Measurements from ENCODE around the gene MANEA. TPM values are rescaled to one million over a fixed set of nuclear protein-coding genes. Genes with fewer than 3 reads are reported as not detected.

Gene MANEA
- total RNA-seq, 1 experiment from 2014 or later = 20.1 TPM

DNA sequence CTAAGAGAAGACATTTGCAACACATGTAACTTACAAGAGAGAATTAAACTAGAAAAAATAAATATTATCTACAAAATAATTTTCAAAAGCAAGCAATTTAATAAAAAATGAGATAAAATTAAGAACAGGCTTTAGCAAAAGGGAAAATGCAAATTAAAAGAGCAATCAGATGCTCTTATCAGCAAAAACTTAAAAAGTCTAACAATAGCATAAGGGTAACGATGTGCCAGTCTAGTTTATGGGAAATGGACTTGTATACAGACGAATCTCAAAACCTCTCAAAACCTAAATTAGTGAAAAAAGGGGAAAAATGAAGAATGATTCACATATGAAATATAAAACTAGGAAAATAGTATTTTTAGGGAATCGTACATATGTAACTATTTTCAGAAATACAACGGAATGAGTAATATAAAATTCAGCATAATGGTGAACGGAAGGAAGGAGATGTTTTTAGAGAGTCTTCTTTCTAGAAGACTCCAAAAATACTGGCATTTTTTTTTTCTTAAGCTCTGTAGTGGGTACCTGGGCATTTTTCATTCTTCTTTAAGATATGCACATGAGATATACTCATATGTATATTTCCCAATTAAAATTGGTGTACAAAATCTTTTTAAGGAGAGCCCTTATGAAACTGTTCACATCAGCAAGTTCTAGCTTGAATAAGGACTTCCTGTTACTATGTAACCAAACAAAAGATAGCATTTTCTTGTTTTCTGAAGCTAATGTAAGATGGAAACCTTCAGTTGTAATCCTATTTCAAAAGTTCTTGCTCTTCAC, 927 bp upstream of the MANEA start:
- ChIA-PET POLR2A (interaction anchor here (0.6 kb wide), 1 partner anchor 333 kb away, joined by 3 read pairs; no protein-coding TSS in a partner anchor), CTCF (no interaction called here)
- Histone ChIP-seq H3K27me3 (ENCODE audit: control insufficient read depth, insufficient read depth, low read length) (no peaks in the 10 kb centered on the region), H3K27ac (ENCODE audit: low read length) (peak overlapping the region; percentile 99), H3K4me3 (ENCODE audit: low read depth in 2 of 2, low read length in 2 of 2) (peak overlapping the region; percentile 95 to 96), H3K36me3 (ENCODE audit: control insufficient read depth, insufficient read depth, low read length) (no peaks in the 10 kb centered on the region; the same call in 1 of the 2 replicates), H3K4me1 (ENCODE audit: control insufficient read depth, insufficient read depth, low read length) (peaks cover 16% of the 10 kb centered on the region), H3K9me3 (ENCODE audit: control insufficient read depth, insufficient read depth, low read depth, low read length) (no peaks in the 10 kb centered on the region)
- no peak for ATAC-seq
- DNase-seq (ENCODE audit: low read depth, low spot score) = no peak
- no peak for TF ChIP-seq TCF7L2 (IDR thresholded peaks at IDR 0.05; ENCODE audit: low read depth, low read length)
- TF ChIP-seq, protein P1, sequence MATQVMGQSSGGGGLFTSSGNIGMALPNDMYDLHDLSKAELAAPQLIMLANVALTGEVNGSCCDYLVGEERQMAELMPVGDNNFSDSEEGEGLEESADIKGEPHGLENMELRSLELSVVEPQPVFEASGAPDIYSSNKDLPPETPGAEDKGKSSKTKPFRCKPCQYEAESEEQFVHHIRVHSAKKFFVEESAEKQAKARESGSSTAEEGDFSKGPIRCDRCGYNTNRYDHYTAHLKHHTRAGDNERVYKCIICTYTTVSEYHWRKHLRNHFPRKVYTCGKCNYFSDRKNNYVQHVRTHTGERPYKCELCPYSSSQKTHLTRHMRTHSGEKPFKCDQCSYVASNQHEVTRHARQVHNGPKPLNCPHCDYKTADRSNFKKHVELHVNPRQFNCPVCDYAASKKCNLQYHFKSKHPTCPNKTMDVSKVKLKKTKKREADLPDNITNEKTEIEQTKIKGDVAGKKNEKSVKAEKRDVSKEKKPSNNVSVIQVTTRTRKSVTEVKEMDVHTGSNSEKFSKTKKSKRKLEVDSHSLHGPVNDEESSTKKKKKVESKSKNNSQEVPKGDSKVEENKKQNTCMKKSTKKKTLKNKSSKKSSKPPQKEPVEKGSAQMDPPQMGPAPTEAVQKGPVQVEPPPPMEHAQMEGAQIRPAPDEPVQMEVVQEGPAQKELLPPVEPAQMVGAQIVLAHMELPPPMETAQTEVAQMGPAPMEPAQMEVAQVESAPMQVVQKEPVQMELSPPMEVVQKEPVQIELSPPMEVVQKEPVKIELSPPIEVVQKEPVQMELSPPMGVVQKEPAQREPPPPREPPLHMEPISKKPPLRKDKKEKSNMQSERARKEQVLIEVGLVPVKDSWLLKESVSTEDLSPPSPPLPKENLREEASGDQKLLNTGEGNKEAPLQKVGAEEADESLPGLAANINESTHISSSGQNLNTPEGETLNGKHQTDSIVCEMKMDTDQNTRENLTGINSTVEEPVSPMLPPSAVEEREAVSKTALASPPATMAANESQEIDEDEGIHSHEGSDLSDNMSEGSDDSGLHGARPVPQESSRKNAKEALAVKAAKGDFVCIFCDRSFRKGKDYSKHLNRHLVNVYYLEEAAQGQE (IDR thresholded peaks at IDR 0.05; ENCODE audit: insufficient read depth in 1 of 2, low read depth in 2 of 2, low read length in 1 of 2) = no peak
- TF ChIP-seq POLR2AphosphoS5 (IDR thresholded peaks at IDR 0.05; ENCODE audit: low read depth, low read length) = no peak
- TF ChIP-seq SIN3A (IDR thresholded peaks at IDR 0.05; ENCODE audit: borderline replicate concordance, insufficient read depth, low read depth, low read length) = no peak
- TF ChIP-seq, protein P2, sequence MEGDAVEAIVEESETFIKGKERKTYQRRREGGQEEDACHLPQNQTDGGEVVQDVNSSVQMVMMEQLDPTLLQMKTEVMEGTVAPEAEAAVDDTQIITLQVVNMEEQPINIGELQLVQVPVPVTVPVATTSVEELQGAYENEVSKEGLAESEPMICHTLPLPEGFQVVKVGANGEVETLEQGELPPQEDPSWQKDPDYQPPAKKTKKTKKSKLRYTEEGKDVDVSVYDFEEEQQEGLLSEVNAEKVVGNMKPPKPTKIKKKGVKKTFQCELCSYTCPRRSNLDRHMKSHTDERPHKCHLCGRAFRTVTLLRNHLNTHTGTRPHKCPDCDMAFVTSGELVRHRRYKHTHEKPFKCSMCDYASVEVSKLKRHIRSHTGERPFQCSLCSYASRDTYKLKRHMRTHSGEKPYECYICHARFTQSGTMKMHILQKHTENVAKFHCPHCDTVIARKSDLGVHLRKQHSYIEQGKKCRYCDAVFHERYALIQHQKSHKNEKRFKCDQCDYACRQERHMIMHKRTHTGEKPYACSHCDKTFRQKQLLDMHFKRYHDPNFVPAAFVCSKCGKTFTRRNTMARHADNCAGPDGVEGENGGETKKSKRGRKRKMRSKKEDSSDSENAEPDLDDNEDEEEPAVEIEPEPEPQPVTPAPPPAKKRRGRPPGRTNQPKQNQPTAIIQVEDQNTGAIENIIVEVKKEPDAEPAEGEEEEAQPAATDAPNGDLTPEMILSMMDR (IDR thresholded peaks at IDR 0.05) = no peak
- BruUV-seq (replicated peaks) = TSS peak; percentile 70
- intact Hi-C loops (cut with micrococcal nuclease; ENCODE audit: unreplicated experiment) (no loop called here), in situ Hi-C loops (cut with HindIII; ENCODE audit: low pct_unique_long_range_greater_than_20kb, low sequenced_read_pairs) (no loop called here)

DNA sequence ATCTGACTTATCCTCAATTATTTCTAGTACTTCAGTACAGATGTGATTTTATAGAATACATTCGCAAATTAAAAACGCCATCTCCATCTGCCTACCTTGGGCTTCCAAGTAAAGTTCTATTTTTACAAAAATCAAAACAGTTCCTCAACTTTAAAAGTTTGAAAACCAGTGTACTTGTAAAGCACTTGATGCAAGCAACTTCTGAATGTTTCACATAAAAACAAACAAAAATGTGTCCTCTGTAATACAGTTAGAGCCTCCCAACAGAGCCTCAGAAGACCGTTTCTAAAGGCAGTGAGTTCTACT, 384 bp upstream of the MANEA start:
- TF ChIP-seq SIN3A (IDR thresholded peaks at IDR 0.05; ENCODE audit: borderline replicate concordance, insufficient read depth, low read depth, low read length) (no peak), POLR2AphosphoS5 (IDR thresholded peaks at IDR 0.05; ENCODE audit: low read depth, low read length) (no peak), TCF7L2 (IDR thresholded peaks at IDR 0.05; ENCODE audit: low read depth, low read length) (no peak)
- TF ChIP-seq, protein P2 (IDR thresholded peaks at IDR 0.05) = no peak
- TF ChIP-seq, protein P1 (IDR thresholded peaks at IDR 0.05; ENCODE audit: insufficient read depth in 1 of 2, low read depth in 2 of 2, low read length in 1 of 2) = no peak
- no TSS peak for BruUV-seq (replicated peaks)
- intact Hi-C loops (cut with micrococcal nuclease; ENCODE audit: unreplicated experiment) = no loop called here
- DNase-seq (ENCODE audit: low read depth, low spot score) (no peak), ATAC-seq (no peak)
- no peaks in the 10 kb centered on the region for H3K9me3 ChIP-seq (ENCODE audit: control insufficient read depth, insufficient read depth, low read depth, low read length)
- H3K4me3 ChIP-seq (ENCODE audit: low read depth in 2 of 2, low read length in 2 of 2) = peak overlapping the region; percentile 95 to 96
- ChIA-PET POLR2A (interaction anchor here (0.6 kb wide), 1 partner anchor 332 kb away, joined by 3 read pairs; no protein-coding TSS in a partner anchor), CTCF (no interaction called here)
- H3K36me3 ChIP-seq (ENCODE audit: control insufficient read depth, insufficient read depth, low read length) = no peaks in the 10 kb centered on the region; the same call in 1 of the 2 replicates
- no peaks in the 10 kb centered on the region for H3K27me3 ChIP-seq (ENCODE audit: control insufficient read depth, insufficient read depth, low read length)
- in situ Hi-C loops (cut with HindIII; ENCODE audit: low pct_unique_long_range_greater_than_20kb, low sequenced_read_pairs) = no loop called here
- H3K27ac ChIP-seq (ENCODE audit: low read length) = peak overlapping the region; percentile 99
- H3K4me1 ChIP-seq (ENCODE audit: control insufficient read depth, insufficient read depth, low read length) = peaks cover 16% of the 10 kb centered on the region

Data from Panc1 (cell line).